Measurements from ENCODE around the gene CPN2. TPM values are rescaled to one million over a fixed set of nuclear protein-coding genes. Genes with fewer than 3 reads are reported as not detected.

CPN2 gene
- total RNA-seq, 2 donors from 2014 or later: not detected

- Histone ChIP-seq H3K9me3 (no peaks in the 10 kb centered on the region), H3K27ac (no peak overlapping the region), H3K27me3 (no peaks in the 10 kb centered on the region), H3K4me3 (no peak overlapping the region), H3K4me1 (no peaks in the 10 kb centered on the region), H3K36me3 (no peaks in the 10 kb centered on the region)
- TF ChIP-seq CTCF (IDR thresholded peaks at IDR 0.05): no peak
- no peak for DNase-seq (ENCODE audit: low spot score)
Observed at GRCh38 chr3:194306109-194306686, 44.9 kb downstream of the CPN2 start.

- no peak for TF ChIP-seq CTCF (IDR thresholded peaks at IDR 0.05)
- H3K27ac ChIP-seq: no peak overlapping the region
- H3K9me3 ChIP-seq: no peaks in the 10 kb centered on the region
- H3K4me1 ChIP-seq: no peaks in the 10 kb centered on the region
- H3K4me3 ChIP-seq: no peak overlapping the region
- no peaks in the 10 kb centered on the region for H3K27me3 ChIP-seq
- no peaks in the 10 kb centered on the region for H3K36me3 ChIP-seq
- no peak for DNase-seq (ENCODE audit: low spot score)
Observed at GRCh38 chr3:194305356-194306108, 45.6 kb downstream of the CPN2 start.

GRCh38 chr3:194304186-194304917, 46.8 kb downstream of the CPN2 start:
- no peak for DNase-seq (ENCODE audit: low spot score)

GRCh38 chr3:194303749-194304148, 47.4 kb downstream of the CPN2 start:
- no peak overlapping the region for H3K27ac ChIP-seq
- no peaks in the 10 kb centered on the region for H3K36me3 ChIP-seq
- no peaks in the 10 kb centered on the region for H3K4me1 ChIP-seq
- H3K4me3 ChIP-seq: no peak overlapping the region
- no peak for TF ChIP-seq CTCF (IDR thresholded peaks at IDR 0.05)
- no peaks in the 10 kb centered on the region for H3K9me3 ChIP-seq
- no peaks in the 10 kb centered on the region for H3K27me3 ChIP-seq
- DNase-seq (ENCODE audit: low spot score): no peak

More at GRCh38 chr3:194304186-194304917, 46.8 kb downstream of the CPN2 start:
- TF ChIP-seq CTCF (IDR thresholded peaks at IDR 0.05): no peak
- no peaks in the 10 kb centered on the region for H3K36me3 ChIP-seq
- no peaks in the 10 kb centered on the region for H3K9me3 ChIP-seq
- H3K27ac ChIP-seq: no peak overlapping the region
- no peak overlapping the region for H3K4me3 ChIP-seq
- H3K27me3 ChIP-seq: no peaks in the 10 kb centered on the region
- no peaks in the 10 kb centered on the region for H3K4me1 ChIP-seq

- Histone ChIP-seq H3K36me3 (no peaks in the 10 kb centered on the region), H3K4me1 (peaks cover 0 to 6% of the 10 kb centered on the region in 2 donors), H3K27ac (no peak overlapping the region), H3K27me3 (no peaks in the 10 kb centered on the region), H3K4me3 (no peak overlapping the region), H3K9me3 (no peaks in the 10 kb centered on the region)
- DNase-seq (ENCODE audit: low spot score): no peak
- TF ChIP-seq CTCF (IDR thresholded peaks at IDR 0.05): no peak
Observed at GRCh38 chr3:194301730-194302129, 49.4 kb downstream of the CPN2 start.

Measured in right atrium auricular region (tissue), 2 donors.